AG08395 (cell line): ENCODE results near the gene SGSH.
A peak's percentile ranks its signal among the peaks of the same experiment; 100 is the strongest.
"Not testable (repeated sequence)": the region's sequence is repeated elsewhere in the genome, so short reads cannot be mapped to it uniquely, and the experiment has no call there.

Source experiments
- DNase-seq: peaks from one replicate; pipeline ENCODE4 v3.0.0; 2012; ENCODE audit warnings: mixed read lengths, low spot score

Gene SGSH

GRCh38 chr17:80210348-80211108 lies 9.6 kb downstream of the SGSH start:
- DNase-seq: no peak

GRCh38 chr17:80209765-80210164 lies 10.4 kb downstream of the SGSH start:
- DNase-seq: no peak

GRCh38 chr17:80208050-80208449 lies 12.1 kb downstream of the SGSH start:
- no peak for DNase-seq

GRCh38 chr17:80205811-80206210 lies 14.3 kb downstream of the SGSH start:
- no peak for DNase-seq

- DNase-seq: no peak
Measured at GRCh38 chr17:80204626-80205468, 15.3 kb downstream of the SGSH start.

GRCh38 chr17:80203471-80203963 lies 16.6 kb downstream of the SGSH start:
- DNase-seq: no peak

GRCh38 chr17:80202197-80202596 lies 17.9 kb downstream of the SGSH start:
- no peak for DNase-seq

GRCh38 chr17:80201446-80201845 lies 18.7 kb downstream of the SGSH start:
- no peak for DNase-seq

- not testable (repeated sequence) for DNase-seq
Measured at GRCh38 chr17:80199295-80199694, 20.8 kb downstream of the SGSH start.

GRCh38 chr17:80198144-80198661 lies 21.9 kb downstream of the SGSH start:
- no peak for DNase-seq

- DNase-seq: no peak
Measured at GRCh38 chr17:80196652-80197051, 23.5 kb downstream of the SGSH start.

GRCh38 chr17:80195671-80196529 lies 24.2 kb downstream of the SGSH start:
- peak; percentile 27 for DNase-seq

- no peak for DNase-seq
Measured at GRCh38 chr17:80195141-80195540, 25.0 kb downstream of the SGSH start.

- DNase-seq: no peak
Measured at GRCh38 chr17:80191865-80192661, 28.1 kb downstream of the SGSH start.

GRCh38 chr17:80191192-80191591 lies 28.9 kb downstream of the SGSH start:
- DNase-seq: no peak

- no peak for DNase-seq
Measured at GRCh38 chr17:80190716-80191115, 29.4 kb downstream of the SGSH start.

GRCh38 chr17:80189611-80190010 lies 30.5 kb downstream of the SGSH start:
- DNase-seq: no peak

- peak; percentile 70 for DNase-seq
Measured at GRCh38 chr17:80187515-80187941, 32.6 kb downstream of the SGSH start.

GRCh38 chr17:80187090-80187489 lies 33.0 kb downstream of the SGSH start:
- DNase-seq: peak; percentile 30

GRCh38 chr17:80185968-80186367 lies 34.2 kb downstream of the SGSH start:
- DNase-seq: no peak

- no peak for DNase-seq
Measured at GRCh38 chr17:80184423-80184714, 35.8 kb downstream of the SGSH start.
